LNCAP (cell line): ENCODE measurements around the gene HPS3.

Experiments
- TF ChIP-seq, protein P1 (sequence below): fragments of 450-650 bp; IDR thresholded peaks from 2 replicates; pipeline ENCODE4 v1.5.1; 2017; ENCODE audit warnings: mild to moderate bottlenecking

The HPS3 gene

DNA sequence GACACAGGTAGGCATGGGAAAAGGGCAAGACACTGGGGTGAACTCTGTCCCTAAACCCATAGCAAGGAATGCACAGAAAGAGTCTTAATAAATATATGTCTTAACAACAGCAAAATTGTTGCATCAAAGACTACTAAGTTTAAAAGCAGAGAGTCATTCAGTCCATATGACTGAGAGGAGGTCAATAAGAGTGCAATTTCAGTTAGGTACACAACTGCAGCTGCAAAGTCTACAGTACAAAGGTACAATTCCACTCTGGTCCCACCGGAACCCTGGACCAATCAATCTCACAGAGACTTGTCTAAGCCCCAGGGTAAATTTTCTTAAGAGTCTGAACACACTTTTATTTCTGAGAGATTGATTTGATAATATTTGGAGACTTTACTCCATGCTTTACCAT, 85.3 kb downstream of the HPS3 start:
- TF ChIP-seq, protein P1, sequence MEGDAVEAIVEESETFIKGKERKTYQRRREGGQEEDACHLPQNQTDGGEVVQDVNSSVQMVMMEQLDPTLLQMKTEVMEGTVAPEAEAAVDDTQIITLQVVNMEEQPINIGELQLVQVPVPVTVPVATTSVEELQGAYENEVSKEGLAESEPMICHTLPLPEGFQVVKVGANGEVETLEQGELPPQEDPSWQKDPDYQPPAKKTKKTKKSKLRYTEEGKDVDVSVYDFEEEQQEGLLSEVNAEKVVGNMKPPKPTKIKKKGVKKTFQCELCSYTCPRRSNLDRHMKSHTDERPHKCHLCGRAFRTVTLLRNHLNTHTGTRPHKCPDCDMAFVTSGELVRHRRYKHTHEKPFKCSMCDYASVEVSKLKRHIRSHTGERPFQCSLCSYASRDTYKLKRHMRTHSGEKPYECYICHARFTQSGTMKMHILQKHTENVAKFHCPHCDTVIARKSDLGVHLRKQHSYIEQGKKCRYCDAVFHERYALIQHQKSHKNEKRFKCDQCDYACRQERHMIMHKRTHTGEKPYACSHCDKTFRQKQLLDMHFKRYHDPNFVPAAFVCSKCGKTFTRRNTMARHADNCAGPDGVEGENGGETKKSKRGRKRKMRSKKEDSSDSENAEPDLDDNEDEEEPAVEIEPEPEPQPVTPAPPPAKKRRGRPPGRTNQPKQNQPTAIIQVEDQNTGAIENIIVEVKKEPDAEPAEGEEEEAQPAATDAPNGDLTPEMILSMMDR = no peak

DNA sequence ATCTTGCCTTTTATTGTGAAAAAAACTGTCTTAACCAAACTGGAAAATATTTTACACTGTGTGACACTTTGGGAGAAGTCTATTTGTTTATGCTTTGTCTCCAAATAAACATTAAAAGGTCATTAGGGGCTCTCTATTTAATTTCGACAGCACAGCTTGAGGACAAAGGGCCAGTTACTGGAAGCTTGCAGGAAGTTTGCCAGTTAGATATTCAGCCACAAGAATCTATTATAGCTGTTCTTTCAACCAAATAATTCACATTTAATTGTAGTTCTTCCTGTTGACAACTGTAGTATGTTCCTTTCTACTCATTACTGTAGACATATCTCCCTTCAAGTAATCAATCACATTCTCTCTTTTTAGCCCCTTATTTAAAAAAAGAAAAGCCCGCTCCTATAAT, 86.1 kb downstream of the HPS3 start:
- TF ChIP-seq, protein P1 = no peak

GRCh38 chr3:149216193-149216869, 86.9 kb downstream of the HPS3 start:
- TF ChIP-seq, protein P1 = no peak

- TF ChIP-seq, protein P1 = no peak
Observed at GRCh38 chr3:149217347-149217746, 87.9 kb downstream of the HPS3 start.

DNA sequence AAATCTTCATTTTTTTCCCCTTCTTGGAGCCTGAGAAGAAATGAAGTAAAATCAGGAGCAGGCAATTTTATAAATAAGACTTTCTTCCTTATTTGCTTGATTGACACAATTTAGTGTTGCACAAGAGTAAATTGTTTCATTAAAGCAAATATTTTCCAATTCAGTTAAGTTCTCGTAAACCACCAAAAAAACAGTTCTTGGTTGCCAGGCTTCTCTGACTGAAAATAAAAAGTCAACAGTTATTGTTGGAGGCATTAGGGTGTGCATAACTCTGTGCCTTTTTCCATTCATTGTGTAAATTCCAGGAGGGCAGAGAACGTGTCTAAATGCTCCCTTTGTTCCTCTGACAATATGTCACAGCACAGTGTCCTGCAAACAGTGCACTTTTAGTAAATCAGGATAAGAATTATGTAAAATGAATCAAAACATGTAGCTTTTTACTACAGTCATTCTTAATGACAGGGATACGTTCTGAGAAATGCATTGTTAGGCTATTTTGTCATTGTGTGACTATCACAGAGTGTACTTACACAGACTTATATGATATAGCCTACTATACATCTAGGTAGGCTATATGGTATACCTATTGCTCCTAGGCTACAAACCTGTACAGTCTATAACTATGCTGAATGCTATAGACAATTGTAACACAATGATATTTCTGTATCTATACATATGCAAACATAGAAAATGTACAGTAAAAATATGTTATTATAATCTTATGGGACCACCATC, 92.5 kb downstream of the HPS3 start, which contains the start of gene CP:
Gene CP, minus strand, starts transcription at position 47 of the 735 bp plus-strand sequence. Its CDS starts 37 bp downstream, at position 10.
- TF ChIP-seq, protein P1 = no peak
